HCT116 (cell line): ENCODE results near the gene MTMR12. TPM values are rescaled to one million over a fixed set of nuclear protein-coding genes. Genes with fewer than 3 reads are reported as not detected.

ENCODE experiments used
- ATAC-seq: fragments of 200-7000 bp; cut with Tn5 transposase; 2 replicates; pipeline ENCODE4 v1.9.1; 2020; ENCODE audit warnings: mild to moderate bottlenecking, moderate library complexity
- BruUV-seq: library from RNA; stranded (reverse); fragments of 400-500 nt; replicated peaks from 2 replicates; lab custom pipeline; 2021; lab: Mats Ljungman, UMichigan
- CTCF ChIA-PET: fragments of 300-600 bp; sonication (Branson Sonifier 250); formaldehyde crosslinking; loops from one replicate; lab custom pipeline; 2021; ENCODE audit warnings: antibody characterized with exemption; lab: Charles Lee
- POLR2A ChIA-PET: fragments of 300-600, 350-600 bp; sonication (Branson Sonifier 250); formaldehyde crosslinking; loops from one replicate; lab custom pipeline; 2021; ENCODE audit warnings: antibody characterized with exemption; lab: Charles Lee
- RAD21 ChIA-PET, 2 experiments: fragments of 300-600 bp; sonication (Branson Sonifier 250); formaldehyde crosslinking; loops; one replicate each; lab custom pipeline; 2023; ENCODE audit warnings: low total read pairs in 2 of 2; ENCODE audit not compliant: uncharacterized antibody in 2 of 2, unreplicated experiment in 2 of 2, low non-redundant PET in 1 of 2; lab: Charles Lee
- DNase-seq: peaks from one replicate; pipeline ENCODE4 v3.0.0-alpha.2; 2010; ENCODE audit warnings: low read depth, low spot score
- H2AFZ ChIP-seq: fragments of 200-600 bp; shearing (Covaris generic), sonication (generic); 2 replicates; pipeline ENCODE4 v1.6.1; 2017; ENCODE audit warnings: low read depth, mixed run types, mixed read lengths, antibody characterized with exemption, low read length; ENCODE audit not compliant: poor library complexity, severe bottlenecking
- H3K27ac ChIP-seq: 2 replicates; pipeline ENCODE4 v1.5.1; 2012; ENCODE audit warnings: low read depth, low read length
- H3K27me3 ChIP-seq: fragments of 200-600 bp; sonication (generic); 2 replicates; pipeline ENCODE4 v1.6.1; 2016; ENCODE audit warnings: mixed run types, low read length, mixed read lengths; ENCODE audit not compliant: insufficient read depth
- H3K36me3 ChIP-seq, 2 experiments: fragments of 200-500 bp in 1 of 2; fragments of 200-600 bp in 1 of 2; sonication (Bioruptor generic) in 1 of 2; sonication (generic) in 1 of 2; 2 replicates each; pipeline versions ENCODE4 v1.5.1 to v1.6.1; 2014 to 2016; ENCODE audit warnings: low read length in 2 of 2, inconsistent platforms in 1 of 2, mixed read lengths in 1 of 2, mixed run types in 1 of 2; ENCODE audit not compliant: insufficient read depth in 2 of 2, control insufficient read depth in 1 of 2
- H3K4me1 ChIP-seq, 2 experiments: fragments of 200-600 bp in 1 of 2; sonication (generic) in 1 of 2; 2 replicates each; pipeline versions ENCODE4 v1.5.1 to v1.6.1; 2012 to 2017; ENCODE audit warnings: low read length in 2 of 2, inconsistent platforms in 1 of 2, mild to moderate bottlenecking in 1 of 2, mixed read lengths in 1 of 2, mixed run types in 1 of 2, moderate library complexity in 1 of 2; ENCODE audit not compliant: insufficient read depth in 2 of 2, control insufficient read depth in 1 of 2
- H3K4me2 ChIP-seq: fragments of 200-600 bp; sonication (generic); 2 replicates; pipeline ENCODE4 v1.6.1; 2017; ENCODE audit warnings: mixed run types, low read length, mixed read lengths
- H3K4me3 ChIP-seq, 2 experiments: fragments of 200-600 bp in 1 of 2; sonication (generic) in 1 of 2; replicated peaks in 1 of 2; 2 replicates each; pipeline ENCODE4 v1.5.1; 2011 to 2016; ENCODE audit warnings: low read length in 2 of 2, control low read depth in 1 of 2, low read depth in 1 of 2, mild to moderate bottlenecking in 1 of 2, mixed read lengths in 1 of 2, mixed run types in 1 of 2
- H3K79me2 ChIP-seq: fragments of 200-600 bp; sonication (generic); 2 replicates; pipeline ENCODE4 v1.6.1; 2017; ENCODE audit warnings: mild to moderate bottlenecking, mixed run types, low read length, moderate library complexity, mixed read lengths; ENCODE audit not compliant: insufficient read depth
- H3K9ac ChIP-seq: fragments of 200-600 bp; sonication (generic); 2 replicates; pipeline ENCODE4 v1.6.1; 2016; ENCODE audit warnings: low read length, mixed read lengths
- H3K9me2 ChIP-seq: fragments of 200-600 bp; sonication (generic), shearing (Covaris generic); 2 replicates; pipeline ENCODE4 v1.6.1; 2017; ENCODE audit warnings: mixed run types, mild to moderate bottlenecking, moderate library complexity; ENCODE audit not compliant: insufficient read depth
- H3K9me3 ChIP-seq, 2 experiments: fragments of 200-500 bp in 1 of 2; fragments of 200-600 bp in 1 of 2; sonication (Bioruptor generic) in 1 of 2; sonication (generic) in 1 of 2; 2 replicates each; pipeline ENCODE4 v1.6.1; 2014 to 2017; ENCODE audit warnings: low read length in 2 of 2, mixed read lengths in 2 of 2, inconsistent platforms in 1 of 2, low read depth in 1 of 2, mild to moderate bottlenecking in 1 of 2, mixed run types in 1 of 2, moderate library complexity in 1 of 2; ENCODE audit not compliant: control insufficient read depth in 1 of 2, insufficient read depth in 1 of 2
- H4K20me1 ChIP-seq: fragments of 200-600 bp; sonication (generic), shearing (Covaris generic); 2 replicates; pipeline ENCODE4 v1.6.1; 2017; ENCODE audit warnings: mixed run types, mild to moderate bottlenecking, moderate library complexity; ENCODE audit not compliant: insufficient read depth
- ATF3 ChIP-seq: IDR thresholded peaks from 2 replicates; pipeline ENCODE4 v1.6.1; 2012
- CTCF ChIP-seq, 3 experiments: fragments of 200-600 bp in 1 of 3; sonication (generic) in 1 of 3; IDR thresholded peaks in 2 of 3; conservative IDR thresholded peaks in 1 of 3; 2 replicates each; pipeline ENCODE4 v1.5.1; 2012 to 2017; ENCODE audit warnings: low read depth in 2 of 3, low read length in 2 of 3, antibody characterized with exemption in 1 of 3, borderline replicate concordance in 1 of 3, control low read depth in 1 of 3, mild to moderate bottlenecking in 1 of 3, mixed read lengths in 1 of 3, mixed run types in 1 of 3, moderate library complexity in 1 of 3; ENCODE audit not compliant: insufficient read depth in 1 of 3
- ELF1 ChIP-seq: IDR thresholded peaks from 2 replicates; pipeline ENCODE4 v1.6.1; 2012; ENCODE audit warnings: low read depth, borderline replicate concordance
- EZH2 ChIP-seq: fragments of 200-600 bp; sonication (generic); IDR thresholded peaks from 2 replicates; pipeline ENCODE4 v1.6.1; 2017; ENCODE audit warnings: antibody characterized with exemption, mixed run types
- EZH2phosphoT487 ChIP-seq: fragments of 200-600 bp; IDR thresholded peaks from 2 replicates; pipeline ENCODE4 v1.6.1; 2018; ENCODE audit warnings: antibody characterized with exemption, borderline replicate concordance
- MAX ChIP-seq: IDR thresholded peaks from 2 replicates; pipeline ENCODE4 v1.6.1; 2012
- POLR2A ChIP-seq: IDR thresholded peaks from 2 replicates; pipeline ENCODE4 v1.7.0; 2011; ENCODE audit warnings: borderline replicate concordance; ENCODE audit not compliant: insufficient read depth, insufficient read length; ENCODE audit errors: extremely low read depth
- RAD21 ChIP-seq: IDR thresholded peaks from 2 replicates; pipeline ENCODE4 v1.6.1; 2012; ENCODE audit warnings: low read depth, mild to moderate bottlenecking
- SIN3A ChIP-seq: IDR thresholded peaks from 2 replicates; pipeline ENCODE4 v1.6.1; 2012; ENCODE audit warnings: low read depth
- SP1 ChIP-seq: IDR thresholded peaks from 2 replicates; pipeline ENCODE4 v1.6.1; 2012; ENCODE audit warnings: low read depth
- SRF ChIP-seq: IDR thresholded peaks from 2 replicates; pipeline ENCODE4 v1.6.1; 2012; ENCODE audit warnings: low read depth
- ZBTB33 ChIP-seq: IDR thresholded peaks from 2 replicates; pipeline ENCODE4 v1.6.1; 2011; ENCODE audit warnings: mild to moderate bottlenecking, low read length, moderate library complexity; ENCODE audit not compliant: insufficient replicate concordance; ENCODE audit errors: extremely low read depth
- ZFX ChIP-seq: fragments of 450-650 bp; IDR thresholded peaks from 2 replicates; pipeline ENCODE4 v1.6.1; 2017
- ZNF274 ChIP-seq: fragments of 200-500 bp; sonication (Bioruptor generic); IDR thresholded peaks from 2 replicates; pipeline ENCODE4 v1.6.1; 2014; ENCODE audit warnings: mild to moderate bottlenecking, low read depth, low read length, inconsistent platforms
- intact Hi-C: fragments of 100-400 bp; cut with micrococcal nuclease; formaldehyde crosslinking; loops from 2 replicates; pipeline ENCODE4 v1.10.0; 2022
- total RNA-seq: library from RNA; stranded (reverse); gene quantifications from one replicate; pipeline ENCODE4 v1.2.1, GENCODE V29; 2021; ENCODE audit not compliant: unreplicated experiment

MTMR12 gene
- total RNA-seq, 1 experiment from 2014 or later, result 27.3 TPM

- no peaks in the 10 kb centered on the region for H4K20me1 ChIP-seq
- intact Hi-C loops, result no loop called here
- CTCF ChIA-PET, result no interaction called here
- H3K4me2 ChIP-seq, result no peak overlapping the region
- no peaks in the 10 kb centered on the region for H3K79me2 ChIP-seq
- no peak for ATAC-seq
- no peak overlapping the region for H2AFZ ChIP-seq
- H3K36me3 ChIP-seq, result no peaks in the 10 kb centered on the region; a peak in 1 of 4 replicates
- TF ChIP-seq RAD21 (no peak), MAX (no peak), EZH2 (no peak), ZFX (no peak), ATF3 (no peak), ZBTB33 (no peak), ZNF274 (no peak), SIN3A (no peak), ELF1 (no peak), SP1 (no peak), SRF (no peak), CTCF (IDR thresholded peaks at IDR 0.05 in 2 of 3, conservative IDR thresholded peaks at IDR 0.05 in 1 of 3; ENCODE audit: borderline replicate concordance in 1 of 3, insufficient read depth in 1 of 3, low read depth in 2 of 3, low read length in 2 of 3) (no peak), POLR2A (no peak), EZH2phosphoT487 (no peak)
- TF ChIP-seq, all 23 proteins: peak for 0
- no TSS peak for BruUV-seq
- H3K27me3 ChIP-seq, result no peaks in the 10 kb centered on the region
- H3K9me2 ChIP-seq, result no peaks in the 10 kb centered on the region
- ChIA-PET POLR2A (no interaction called here), RAD21 (no interaction called here)
- DNase-seq, result no peak
- H3K4me1 ChIP-seq, result peaks cover 6 to 15% of the 10 kb centered on the region in 2 experiments
- H3K9ac ChIP-seq, result no peak overlapping the region
- H3K4me3 ChIP-seq, result no peak overlapping the region
- H3K27ac ChIP-seq, result no peak overlapping the region
- H3K9me3 ChIP-seq, result no peaks in the 10 kb centered on the region
These were observed 83.2 kb downstream of the MTMR12 start for GRCh38 chr5:32229586-32229985.
